Measurements from ENCODE around the gene MKNK1. TPM values are rescaled to one million over a fixed set of nuclear protein-coding genes. Genes with fewer than 3 reads are reported as not detected.

The MKNK1 gene
- total RNA-seq, 4 donors from 2014 or later: 15.8 to 39.1 (median 27.4) TPM

DNA sequence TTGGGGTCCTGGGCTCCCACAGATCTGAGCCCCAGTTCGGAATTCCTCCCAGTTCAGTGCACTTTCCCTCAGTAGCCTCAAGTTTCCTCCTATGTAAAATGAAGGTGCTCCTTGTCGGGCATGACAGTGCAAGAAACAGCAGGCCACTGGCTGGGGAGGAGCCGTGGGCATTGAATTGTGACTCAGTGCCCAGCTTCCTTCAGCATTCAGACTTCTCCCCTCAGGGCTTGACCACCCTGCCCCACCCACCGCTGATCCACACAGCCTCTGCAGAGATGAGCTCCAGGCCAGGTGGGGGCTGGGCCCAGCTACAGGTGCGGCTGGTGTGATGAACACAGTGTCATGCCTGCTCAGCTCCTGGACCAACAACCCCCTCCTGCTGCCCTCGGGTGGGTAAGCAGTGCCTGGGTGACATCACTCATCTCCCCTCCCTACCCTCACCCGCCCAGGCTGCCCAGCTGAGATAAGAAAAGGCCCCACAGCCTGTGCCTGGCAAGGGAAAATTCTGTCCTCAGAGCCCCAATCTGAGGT, 7.7 kb upstream of the MKNK1 start:
- 43% methylated on average over 3 of the region's 7 CpGs for WGBS
- DNase-seq (ENCODE audit: low spot score in 2 of 2): no peak

DNA sequence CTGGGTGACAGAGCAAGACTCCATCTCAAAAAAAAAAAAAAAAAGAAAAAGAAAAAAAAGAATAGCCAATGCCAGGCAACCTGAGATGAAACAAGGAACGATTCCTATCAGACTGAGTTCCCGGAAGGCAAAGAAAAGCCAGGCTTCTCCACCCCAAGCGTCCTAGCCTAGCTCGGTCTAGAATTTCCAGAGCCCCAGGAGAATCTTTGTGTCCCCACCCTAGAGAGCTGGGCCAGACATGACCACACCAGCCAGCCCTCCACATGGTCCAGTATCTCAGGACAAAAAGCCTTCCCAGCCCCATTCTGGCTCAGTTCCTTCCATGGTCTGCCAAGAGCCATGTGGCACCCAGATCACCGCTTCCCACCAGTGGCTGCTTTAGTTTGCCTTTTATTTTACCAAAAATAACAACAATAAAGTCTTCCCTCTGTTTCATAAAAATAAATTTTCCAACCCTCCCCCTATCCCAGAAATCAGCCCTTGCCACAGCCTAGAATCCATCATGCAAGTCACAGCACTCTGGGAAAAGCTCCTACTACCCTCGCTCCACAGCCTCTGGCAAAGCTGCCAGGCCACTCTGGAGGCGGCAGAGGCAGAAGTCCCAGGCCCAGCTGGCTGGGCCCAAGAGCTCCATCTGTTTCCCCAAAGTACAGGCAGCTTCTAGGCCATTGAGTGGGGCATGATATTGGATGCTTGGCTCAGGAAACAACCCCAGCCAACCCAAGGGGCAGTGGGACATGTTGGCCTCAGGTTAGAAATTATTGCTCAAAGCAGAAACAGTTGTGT, 3.5 kb upstream of the MKNK1 start:
- no peaks in the 10 kb centered on the region for H3K27me3 ChIP-seq
- peaks cover 29% of the 10 kb centered on the region for H3K36me3 ChIP-seq
- DNase-seq (ENCODE audit: low spot score in 2 of 2): no peak
- H3K4me1 ChIP-seq: peaks cover 61% of the 10 kb centered on the region
- peak overlapping the region; percentile 10 for H3K27ac ChIP-seq
- H3K4me3 ChIP-seq: no peak overlapping the region
- 58% methylated on average over 7 of the region's 7 CpGs for WGBS
- H3K9me3 ChIP-seq: no peaks in the 10 kb centered on the region
- TF ChIP-seq CTCF (IDR thresholded peaks at IDR 0.05) (no peak), POLR2A (IDR thresholded peaks at IDR 0.05) (no peak), POLR2AphosphoS5 (IDR thresholded peaks at IDR 0.05) (no peak), EP300 (IDR thresholded peaks at IDR 0.05) (no peak)

More for the DNA sequence above, 7.7 kb upstream of the MKNK1 start:
- TF ChIP-seq CTCF (IDR thresholded peaks at IDR 0.05): no peak
- TF ChIP-seq POLR2A (IDR thresholded peaks at IDR 0.05): no peak
- TF ChIP-seq POLR2AphosphoS5 (IDR thresholded peaks at IDR 0.05): no peak
- TF ChIP-seq EP300 (IDR thresholded peaks at IDR 0.05): no peak
- peaks cover 29% of the 10 kb centered on the region for H3K36me3 ChIP-seq
- peaks cover 70% of the 10 kb centered on the region for H3K4me1 ChIP-seq
- H3K9me3 ChIP-seq: no peaks in the 10 kb centered on the region
- H3K27me3 ChIP-seq: no peaks in the 10 kb centered on the region
- peak overlapping the region; percentile 38 for H3K27ac ChIP-seq
- H3K4me3 ChIP-seq: peak overlapping the region; percentile 5

GRCh38 chr1:46606255-46606965, 2.3 kb upstream of the MKNK1 start:
- H3K9me3 ChIP-seq: no peaks in the 10 kb centered on the region
- H3K4me1 ChIP-seq: peaks cover 56% of the 10 kb centered on the region
- peaks cover 26% of the 10 kb centered on the region for H3K36me3 ChIP-seq
- H3K27ac ChIP-seq: no peak overlapping the region
- no peak for DNase-seq (ENCODE audit: low spot score in 2 of 2)
- H3K27me3 ChIP-seq: no peaks in the 10 kb centered on the region
- no peak overlapping the region for H3K4me3 ChIP-seq
- 91% methylated on average over 2 of the region's 2 CpGs for WGBS
- TF ChIP-seq POLR2A (IDR thresholded peaks at IDR 0.05) (no peak), EP300 (IDR thresholded peaks at IDR 0.05) (no peak), POLR2AphosphoS5 (IDR thresholded peaks at IDR 0.05) (no peak), CTCF (IDR thresholded peaks at IDR 0.05) (no peak)

DNA sequence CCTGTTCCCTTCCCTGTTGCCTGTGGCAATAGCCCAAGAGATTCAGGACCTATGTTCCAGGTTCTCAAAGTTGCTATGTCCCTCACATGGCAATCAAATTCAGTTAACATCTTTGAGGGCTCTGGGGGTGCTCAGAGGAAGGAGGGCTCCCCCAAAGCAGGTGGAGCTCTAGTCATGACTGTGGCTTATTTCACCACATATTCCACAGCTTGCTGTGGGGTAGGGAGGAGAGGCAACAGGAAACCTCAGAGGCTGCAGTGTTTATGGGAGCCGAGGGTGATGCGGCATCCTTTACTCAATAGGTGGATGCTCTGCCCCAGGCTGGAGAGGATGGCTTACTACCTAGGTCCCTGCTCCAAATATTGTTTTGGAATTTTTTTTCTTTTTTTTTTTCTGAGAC, 1.2 kb upstream of the MKNK1 start:
- TF ChIP-seq POLR2A (IDR thresholded peaks at IDR 0.05) (no peak), POLR2AphosphoS5 (IDR thresholded peaks at IDR 0.05) (no peak), EP300 (IDR thresholded peaks at IDR 0.05) (no peak)
- peaks cover 49% of the 10 kb centered on the region for H3K4me1 ChIP-seq
- H3K36me3 ChIP-seq: peaks cover 23% of the 10 kb centered on the region
- WGBS: 75% methylated on average over 2 of the region's 2 CpGs
- no peaks in the 10 kb centered on the region for H3K9me3 ChIP-seq
- no peak overlapping the region for H3K4me3 ChIP-seq
- no peak for DNase-seq (ENCODE audit: low spot score in 2 of 2)
- H3K27ac ChIP-seq: no peak overlapping the region
- no peaks in the 10 kb centered on the region for H3K27me3 ChIP-seq

- H3K4me3 ChIP-seq: peak overlapping the region; percentile 62
- whole genome bisulfite sequencing: 0% methylated on average over 2 of the region's 2 CpGs
- peaks cover 55% of the 10 kb centered on the region for H3K4me1 ChIP-seq
- H3K27ac ChIP-seq: peak overlapping the region; percentile 56
- peaks cover 8% of the 10 kb centered on the region for H3K36me3 ChIP-seq
- no peaks in the 10 kb centered on the region for H3K9me3 ChIP-seq
- TF ChIP-seq POLR2AphosphoS5 (IDR thresholded peaks at IDR 0.05) (no peak), POLR2A (IDR thresholded peaks at IDR 0.05) (no peak), EP300 (IDR thresholded peaks at IDR 0.05) (no peak), CTCF (IDR thresholded peaks at IDR 0.05) (no peak)
- no peaks in the 10 kb centered on the region for H3K27me3 ChIP-seq
- no peak for DNase-seq (ENCODE audit: low spot score in 2 of 2)
Observed at GRCh38 chr1:46603481-46603857, 599 bp downstream of the MKNK1 start.

Data from suprapubic skin (tissue), 4 donors.